ENCODE measurements around the gene ACSF3. TPM values are rescaled to one million over a fixed set of nuclear protein-coding genes. Genes with fewer than 3 reads are reported as not detected.
"Not testable (repeated sequence)": the region's sequence is repeated elsewhere in the genome, so short reads cannot be mapped to it uniquely, and the experiment has no call there.

The ACSF3 gene
- total RNA-seq, 1 donor from 2014 or later = 21.7 TPM

- DNase-seq (ENCODE audit: extremely low read depth, low read depth, low spot score) = no peak
Measured at GRCh38 chr16:89184933-89185794, 91.5 kb downstream of the ACSF3 start.

GRCh38 chr16:89185887-89186592 lies 92.4 kb downstream of the ACSF3 start:
- not testable (repeated sequence) for DNase-seq (ENCODE audit: extremely low read depth, low read depth, low spot score)

GRCh38 chr16:89186593-89187031 lies 93.0 kb downstream of the ACSF3 start:
- not testable (repeated sequence) for DNase-seq (ENCODE audit: extremely low read depth, low read depth, low spot score)

- no peak for DNase-seq (ENCODE audit: extremely low read depth, low read depth, low spot score)
Measured at GRCh38 chr16:89187032-89187769, 93.5 kb downstream of the ACSF3 start.

- no peak for DNase-seq (ENCODE audit: extremely low read depth, low read depth, low spot score)
Measured at GRCh38 chr16:89187770-89188392, 94.2 kb downstream of the ACSF3 start.

- DNase-seq (ENCODE audit: extremely low read depth, low read depth, low spot score) = not testable (repeated sequence)
Measured at GRCh38 chr16:89188471-89189357, 95.1 kb downstream of the ACSF3 start.

GRCh38 chr16:89189358-89190025 lies 95.8 kb downstream of the ACSF3 start:
- DNase-seq (ENCODE audit: extremely low read depth, low read depth, low spot score) = no peak

- DNase-seq (ENCODE audit: extremely low read depth, low read depth, low spot score) = no peak
Measured at GRCh38 chr16:89190150-89190958, 96.7 kb downstream of the ACSF3 start.

- DNase-seq (ENCODE audit: extremely low read depth, low read depth, low spot score) = no peak
Measured at GRCh38 chr16:89191033-89191900, 97.6 kb downstream of the ACSF3 start.

GRCh38 chr16:89191901-89192185 lies 98.2 kb downstream of the ACSF3 start:
- no peak for DNase-seq (ENCODE audit: extremely low read depth, low read depth, low spot score)

- peak; percentile 56 for DNase-seq (ENCODE audit: extremely low read depth, low read depth, low spot score)
Measured at GRCh38 chr16:89192186-89192955, 98.7 kb downstream of the ACSF3 start.

- DNase-seq (ENCODE audit: extremely low read depth, low read depth, low spot score) = no peak
Measured at GRCh38 chr16:89192956-89193575, 99.4 kb downstream of the ACSF3 start.

- DNase-seq (ENCODE audit: extremely low read depth, low read depth, low spot score) = no peak
Measured at GRCh38 chr16:89193576-89194293, 100.1 kb downstream of the ACSF3 start.

- no peak for DNase-seq (ENCODE audit: extremely low read depth, low read depth, low spot score)
Measured at GRCh38 chr16:89194340-89195311, 101.0 kb downstream of the ACSF3 start.
